Peyer's patch (tissue), 4 donors: ENCODE results near the gene VWDE.

Source experiments
- CTCF ChIP-seq, 6 experiments: fragments of 450-650 bp in 4 of 6; fragments of 200-600 bp in 2 of 6; sonication (generic) in 1 of 6; IDR thresholded peaks; one replicate each; pipeline ENCODE4 v1.5.1; 2017 to 2019; ENCODE audit warnings: antibody characterized with exemption in 6 of 6, mild to moderate bottlenecking in 3 of 6, moderate library complexity in 1 of 6
- POLR2A ChIP-seq, 2 donors: fragments of 450-650 bp; IDR thresholded peaks; one replicate each; pipeline ENCODE4 v1.5.1; 2017; ENCODE audit warnings: antibody characterized with exemption in 2 of 2, mild to moderate bottlenecking in 2 of 2, moderate library complexity in 2 of 2

- TF ChIP-seq CTCF (IDR thresholded peaks at IDR 0.05), result no peak
- no peak for TF ChIP-seq POLR2A (IDR thresholded peaks at IDR 0.05)
Observed at GRCh38 chr7:12320987-12321647, 82.5 kb downstream of the VWDE start.
